WERI-Rb-1 (cell line): ENCODE measurements around the gene DEFB110.

Experiments used
- DNase-seq: peaks from one replicate; pipeline ENCODE4 v3.0.0-alpha.2; 2020
- H3K27ac ChIP-seq: fragments of 250-450 bp; sonication (Bioruptor Pico); 2 replicates; pipeline ENCODE4 v1.5.1; 2020; ENCODE audit warnings: mild to moderate bottlenecking, moderate library complexity
- H3K27me3 ChIP-seq: fragments of 250-450 bp; sonication (Bioruptor Pico); 2 replicates; pipeline ENCODE4 v1.5.1; 2021; ENCODE audit warnings: mild to moderate bottlenecking, low read depth, moderate library complexity; ENCODE audit not compliant: insufficient read depth, severe bottlenecking
- H3K36me3 ChIP-seq: fragments of 250-450 bp; sonication (Bioruptor Pico); 2 replicates; pipeline ENCODE4 v1.5.1; 2020; ENCODE audit warnings: mild to moderate bottlenecking, moderate library complexity
- H3K4me3 ChIP-seq: 2 replicates; pipeline ENCODE4 v1.5.1; 2011; ENCODE audit warnings: low read depth, mild to moderate bottlenecking, control low read depth, low read length
- H3K9me3 ChIP-seq: fragments of 250-450 bp; sonication (Bioruptor Pico); 2 replicates; pipeline ENCODE4 v1.5.1; 2021; ENCODE audit warnings: mild to moderate bottlenecking, moderate library complexity; ENCODE audit not compliant: severe bottlenecking
- CTCF ChIP-seq: IDR thresholded peaks from 2 replicates; pipeline ENCODE4 v1.5.1; 2011; ENCODE audit warnings: low read depth, mild to moderate bottlenecking, control low read depth, inconsistent platforms, low read length

DEFB110 gene

GRCh38 chr6:50030777-50031562, 9.2 kb upstream of the DEFB110 start:
- H3K9me3 ChIP-seq = peaks cover 3% of the 10 kb centered on the region
- H3K4me3 ChIP-seq = no peak overlapping the region
- peak; percentile 84 for TF ChIP-seq CTCF
- no peaks in the 10 kb centered on the region for H3K36me3 ChIP-seq
- peak; percentile 82 for DNase-seq
- no peak overlapping the region for H3K27ac ChIP-seq
- H3K27me3 ChIP-seq = no peaks in the 10 kb centered on the region

GRCh38 chr6:50030350-50030749, 8.6 kb upstream of the DEFB110 start:
- no peak for TF ChIP-seq CTCF
- H3K27ac ChIP-seq = no peak overlapping the region
- peaks cover 3% of the 10 kb centered on the region for H3K9me3 ChIP-seq
- no peak for DNase-seq
- H3K27me3 ChIP-seq = no peaks in the 10 kb centered on the region
- H3K36me3 ChIP-seq = no peaks in the 10 kb centered on the region
- H3K4me3 ChIP-seq = no peak overlapping the region

- no peak for DNase-seq
- Histone ChIP-seq H3K27ac (no peak overlapping the region), H3K4me3 (no peak overlapping the region), H3K36me3 (no peaks in the 10 kb centered on the region), H3K9me3 (no peaks in the 10 kb centered on the region), H3K27me3 (no peaks in the 10 kb centered on the region)
- TF ChIP-seq CTCF = no peak
Observed at GRCh38 chr6:50025258-50025657, 3.5 kb upstream of the DEFB110 start.

GRCh38 chr6:50007819-50008218, 14.0 kb downstream of the DEFB110 start:
- Histone ChIP-seq H3K27me3 (no peaks in the 10 kb centered on the region), H3K9me3 (no peaks in the 10 kb centered on the region), H3K4me3 (no peak overlapping the region), H3K27ac (no peak overlapping the region), H3K36me3 (no peaks in the 10 kb centered on the region)
- DNase-seq = no peak
- no peak for TF ChIP-seq CTCF

- no peaks in the 10 kb centered on the region for H3K9me3 ChIP-seq
Observed at GRCh38 chr6:50003139-50003538, 18.7 kb downstream of the DEFB110 start.

More at GRCh38 chr6:50003139-50003538, 18.7 kb downstream of the DEFB110 start:
- Histone ChIP-seq H3K4me3 (no peak overlapping the region), H3K27ac (no peak overlapping the region), H3K27me3 (no peaks in the 10 kb centered on the region), H3K36me3 (no peaks in the 10 kb centered on the region)
- no peak for TF ChIP-seq CTCF
- DNase-seq = no peak
